Heart left ventricle (tissue), 16 donors: Measurements from ENCODE around the gene FMNL1. TPM values are rescaled to one million over a fixed set of nuclear protein-coding genes. Genes with fewer than 3 reads are reported as not detected.

ENCODE experiments used
- ATAC-seq, 4 donors: fragments of 200-7000 bp; cut with Tn5 transposase; one replicate each; pipeline ENCODE4 v1.9.1; 2020 to 2022; ENCODE audit warnings: moderate library complexity in 4 of 4, mild to moderate bottlenecking in 3 of 4, moderate number of reproducible peaks in 1 of 4
- DNase-seq, 5 donors: peaks; one replicate each; pipeline ENCODE4 v3.0.0-alpha.2; 2020
- H3K27ac ChIP-seq, 12 donors: fragments of 200-600 bp; sonication (generic) in 4 of 12; one replicate each; pipeline versions ENCODE4 v1.5.0 to v1.8.0; 2016 to 2022; ENCODE audit warnings: mild to moderate bottlenecking in 2 of 12
- H3K27me3 ChIP-seq, 9 donors: fragments of 200-600 bp; sonication (generic) in 2 of 9; one replicate each; pipeline versions ENCODE4 v1.5.1 to v1.8.0; 2016 to 2022; ENCODE audit warnings: mild to moderate bottlenecking in 3 of 9
- H3K36me3 ChIP-seq, 9 donors: fragments of 200-600 bp; sonication (generic) in 2 of 9; one replicate each; pipeline versions ENCODE4 v1.5.0 to v1.8.0; 2018 to 2022; ENCODE audit warnings: mild to moderate bottlenecking in 2 of 9
- H3K4me1 ChIP-seq, 12 donors: fragments of 200-600 bp; sonication (generic) in 4 of 12; one replicate each; pipeline versions ENCODE4 v1.5.0 to v1.8.0; 2016 to 2022; ENCODE audit warnings: mild to moderate bottlenecking in 3 of 12
- H3K4me3 ChIP-seq, 12 donors: fragments of 200-600 bp; sonication (generic) in 4 of 12; one replicate each; pipeline versions ENCODE4 v1.5.0 to v1.8.0; 2017 to 2022; ENCODE audit warnings: mild to moderate bottlenecking in 9 of 12, moderate library complexity in 4 of 12
- H3K9me3 ChIP-seq, 12 donors: fragments of 200-600 bp; sonication (generic) in 4 of 12; one replicate each; pipeline versions ENCODE4 v1.5.0 to v1.8.0; 2016 to 2022; ENCODE audit warnings: mild to moderate bottlenecking in 1 of 12
- POLR2A ChIP-seq, 2 donors: fragments of 450-650 bp; IDR thresholded peaks; one replicate each; pipeline ENCODE4 v1.6.1; 2017; ENCODE audit warnings: antibody characterized with exemption in 2 of 2, mild to moderate bottlenecking in 2 of 2, moderate library complexity in 2 of 2
- WGBS, 4 donors: extraction: QIAGEN DNeasy Blood & Tissue Kit in 2 of 4; methylation state at CpG; one replicate each; pipeline versions ENCODE4 v1.1.5 to v1.1.7; 2013 to 2018; 5-methylcytosine and 5-hydroxymethylcytosine counted together
- intact Hi-C, 10 donors: fragments of 100-400 bp; cut with DNase I; formaldehyde crosslinking; loops; one replicate each; pipeline versions ENCODE4 v1.11.1 to v1.14.2; 2022
- polyA plus RNA-seq, 2 donors: library from polyadenylated mRNA; stranded (reverse); fragments of 200-250 nt; gene quantifications; one replicate each; pipeline ENCODE4 v1.2.3, GENCODE V29; 2013
- total RNA-seq, 9 donors: library from RNA; depleted of rRNA in 2 of 9; stranded (reverse); fragments of >200 nt in 2 of 9; fragmentation: NEBNext Ultra II Directional in 3 of 9; extraction: Animal tissue kit (Norgen Biotek cat#: 25700) in 3 of 9; gene quantifications; one replicate each; pipeline versions ENCODE4 v1.1.0 to v1.2.4, GENCODE V29; 2016 to 2023
- TF ChIP-seq, protein P1 (sequence below), 12 donors: fragments of 200-600 bp; sonication (generic) in 4 of 12; IDR thresholded peaks; one replicate each; pipeline versions ENCODE4 v1.5.0 to v1.8.0; 2018 to 2022; ENCODE audit warnings: antibody characterized with exemption in 12 of 12, mild to moderate bottlenecking in 5 of 12
- donor health status: ischemic (EF 13 %, LVEDD 7.1; RV severe dilation, severe dysfunction).
- donor health status: healthy with polysubstance abuse.
- donor health status: DM: no; HTN: yes; CAD: no.
- donor health status: DM: no; HTN: no; CAD: no.
- donor health status: ischemic (EF 25% LVEDD 6.9; RV normal size, moderate dysfunction).
- donor health status: ischemic (EF 25% LVEDD 5.7; RV mildly dilated, moderate dysfunction).
- donor health status: healthy.
- donor health status: DM: yes; HTN: yes; CAD: no.
- donor health status: ischemic (EF 35%, LVEDD 5.7; RV mildly dilated, moderate dysfunction).
- donor health status: nonischemic (EF 11% LVEDD 7.7; RV severe dilation, severe dysfunction).
- donor health status: DM: yes; HTN: yes; CAD: no.
- donor health status: PGD.
- donor health status: ischemic (EF 29% LVEDD 5.4; RV normal size, mild dysfunction).
- donor health status: nonischemic (EF 23%, LVEDD 6.1; RV moderate dilation, normal function).

The FMNL1 gene
- total and polyA plus RNA-seq, 11 donors: 5.4 to 52.8 (median 8.7) TPM

DNA sequence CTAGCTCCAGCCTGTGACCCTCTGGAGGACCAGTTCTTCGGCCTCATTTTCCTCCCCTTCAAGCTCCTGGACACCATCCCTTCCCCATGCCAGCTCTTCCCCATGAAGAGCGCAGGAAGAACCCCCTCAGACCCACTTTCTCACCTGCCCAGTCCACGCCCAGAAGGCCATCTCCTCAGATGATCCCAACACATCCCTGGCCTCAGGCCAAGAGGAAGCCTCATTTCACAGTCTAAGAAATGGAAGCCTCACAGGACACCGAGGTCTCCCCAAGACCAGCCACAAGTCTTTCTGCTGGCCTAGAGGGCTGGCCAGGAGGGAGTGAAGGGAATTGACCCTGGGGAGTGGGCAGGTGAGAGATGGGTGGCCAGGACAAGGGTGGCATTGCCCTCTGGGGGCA is 32.2 kb downstream of the FMNL1 start:
- no peaks in the 10 kb centered on the region for H3K27me3 ChIP-seq
- H3K4me1 ChIP-seq: peaks cover 0 to 13% (median 0%) of the 10 kb centered on the region in 12 donors
- H3K9me3 ChIP-seq: no peaks in the 10 kb centered on the region
- 94 to 98% (median 95%) methylated on average over 4 of the region's 4 CpGs for whole genome bisulfite sequencing, 4 donors
- no peak overlapping the region for H3K4me3 ChIP-seq
- H3K27ac ChIP-seq: no peak overlapping the region
- no peak for ATAC-seq
- no peaks in the 10 kb centered on the region for H3K36me3 ChIP-seq
- no peak for TF ChIP-seq POLR2A (IDR thresholded peaks at IDR 0.05)
- TF ChIP-seq, protein P1, sequence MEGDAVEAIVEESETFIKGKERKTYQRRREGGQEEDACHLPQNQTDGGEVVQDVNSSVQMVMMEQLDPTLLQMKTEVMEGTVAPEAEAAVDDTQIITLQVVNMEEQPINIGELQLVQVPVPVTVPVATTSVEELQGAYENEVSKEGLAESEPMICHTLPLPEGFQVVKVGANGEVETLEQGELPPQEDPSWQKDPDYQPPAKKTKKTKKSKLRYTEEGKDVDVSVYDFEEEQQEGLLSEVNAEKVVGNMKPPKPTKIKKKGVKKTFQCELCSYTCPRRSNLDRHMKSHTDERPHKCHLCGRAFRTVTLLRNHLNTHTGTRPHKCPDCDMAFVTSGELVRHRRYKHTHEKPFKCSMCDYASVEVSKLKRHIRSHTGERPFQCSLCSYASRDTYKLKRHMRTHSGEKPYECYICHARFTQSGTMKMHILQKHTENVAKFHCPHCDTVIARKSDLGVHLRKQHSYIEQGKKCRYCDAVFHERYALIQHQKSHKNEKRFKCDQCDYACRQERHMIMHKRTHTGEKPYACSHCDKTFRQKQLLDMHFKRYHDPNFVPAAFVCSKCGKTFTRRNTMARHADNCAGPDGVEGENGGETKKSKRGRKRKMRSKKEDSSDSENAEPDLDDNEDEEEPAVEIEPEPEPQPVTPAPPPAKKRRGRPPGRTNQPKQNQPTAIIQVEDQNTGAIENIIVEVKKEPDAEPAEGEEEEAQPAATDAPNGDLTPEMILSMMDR (IDR thresholded peaks at IDR 0.05): no peak
- DNase-seq: no peak
- intact Hi-C loops: no loop called here

DNA sequence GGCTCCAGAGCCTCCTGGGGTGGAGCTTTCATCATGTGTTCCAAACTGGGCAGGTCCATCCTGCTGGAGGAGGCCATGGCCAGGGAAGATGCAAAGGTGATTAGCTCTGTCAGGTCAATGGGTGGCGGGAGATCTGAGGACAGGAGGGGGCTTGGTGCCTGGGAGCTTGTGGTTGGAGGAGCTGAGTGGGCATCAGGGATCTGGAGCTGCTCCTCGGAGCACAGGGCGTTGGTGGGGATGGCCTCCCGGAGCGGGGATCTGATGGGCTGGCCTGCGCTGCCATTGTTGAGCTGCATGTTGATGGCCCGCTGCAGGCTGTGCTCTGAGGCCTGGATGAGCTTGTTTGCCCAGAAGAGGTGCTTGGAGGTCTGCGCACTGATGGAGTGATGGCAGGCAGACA is 33.7 kb downstream of the FMNL1 start:
- TF ChIP-seq, protein P1 (IDR thresholded peaks at IDR 0.05): no peak
- no peak for TF ChIP-seq POLR2A (IDR thresholded peaks at IDR 0.05)
- no peak overlapping the region for H3K4me3 ChIP-seq
- ATAC-seq: no peak
- intact Hi-C loops: no loop called here
- H3K9me3 ChIP-seq: no peaks in the 10 kb centered on the region
- 89 to 98% (median 96%) methylated on average over 4 to 8 of the region's 8 CpGs for WGBS, 4 donors
- DNase-seq: no peak
- H3K27ac ChIP-seq: no peak overlapping the region
- H3K27me3 ChIP-seq: no peaks in the 10 kb centered on the region
- no peaks in the 10 kb centered on the region for H3K36me3 ChIP-seq
- peaks cover 0 to 13% (median 0%) of the 10 kb centered on the region in 12 donors for H3K4me1 ChIP-seq

DNA sequence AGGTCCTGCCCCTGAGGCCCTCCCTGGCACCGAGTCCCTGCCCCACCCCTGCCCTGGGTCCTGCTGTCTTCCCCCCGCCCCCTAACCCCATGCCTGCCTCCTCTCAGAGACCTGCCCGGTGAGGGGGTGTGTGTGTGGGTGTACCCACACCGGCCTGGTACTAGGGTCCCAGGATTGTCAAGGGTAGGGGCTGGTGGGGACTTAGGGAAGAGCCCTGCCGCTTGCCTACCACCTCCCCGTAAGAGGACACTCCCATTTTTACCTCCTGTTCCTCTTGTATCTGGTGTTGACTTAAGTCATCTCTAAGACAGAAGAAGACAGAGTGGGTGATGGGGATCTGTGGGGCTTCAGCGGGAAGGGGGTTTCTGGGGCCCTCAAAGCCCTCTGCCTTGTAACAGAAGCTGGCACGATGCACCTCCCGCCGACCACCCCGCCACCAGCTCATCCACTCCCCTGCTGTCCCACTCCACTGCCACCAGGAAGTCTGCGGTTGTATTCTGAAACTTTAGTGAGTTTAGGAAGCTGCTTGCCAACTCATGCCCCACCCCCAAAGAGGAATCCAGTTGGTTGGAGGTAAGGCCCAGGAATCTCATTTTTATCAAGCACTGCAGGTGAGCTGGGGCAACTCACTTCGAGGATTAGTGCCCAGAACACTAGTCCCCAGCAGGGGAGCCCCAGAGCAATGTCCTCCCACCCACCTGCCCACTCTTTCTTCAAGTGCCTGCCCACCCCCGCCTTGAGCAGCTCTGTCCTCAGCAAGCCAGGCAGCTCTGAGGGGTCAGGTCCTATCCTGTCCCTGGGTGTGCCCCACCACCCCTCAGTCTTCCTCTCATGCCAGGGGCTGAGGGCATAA is 34.7 kb downstream of the FMNL1 start:
- H3K27ac ChIP-seq: no peak overlapping the region
- peaks cover 0 to 17% (median 7%) of the 10 kb centered on the region in 12 donors for H3K4me1 ChIP-seq
- no peaks in the 10 kb centered on the region for H3K9me3 ChIP-seq
- H3K4me3 ChIP-seq: no peak overlapping the region
- H3K27me3 ChIP-seq: no peaks in the 10 kb centered on the region
- 86 to 91% (median 88%) methylated on average over 10 to 14 of the region's 14 CpGs for WGBS, 4 donors
- intact Hi-C loops: no loop called here
- H3K36me3 ChIP-seq: no peaks in the 10 kb centered on the region
- no peak for TF ChIP-seq POLR2A (IDR thresholded peaks at IDR 0.05)
- TF ChIP-seq, protein P1 (IDR thresholded peaks at IDR 0.05): no peak
- DNase-seq: no peak
- no peak for ATAC-seq

DNA sequence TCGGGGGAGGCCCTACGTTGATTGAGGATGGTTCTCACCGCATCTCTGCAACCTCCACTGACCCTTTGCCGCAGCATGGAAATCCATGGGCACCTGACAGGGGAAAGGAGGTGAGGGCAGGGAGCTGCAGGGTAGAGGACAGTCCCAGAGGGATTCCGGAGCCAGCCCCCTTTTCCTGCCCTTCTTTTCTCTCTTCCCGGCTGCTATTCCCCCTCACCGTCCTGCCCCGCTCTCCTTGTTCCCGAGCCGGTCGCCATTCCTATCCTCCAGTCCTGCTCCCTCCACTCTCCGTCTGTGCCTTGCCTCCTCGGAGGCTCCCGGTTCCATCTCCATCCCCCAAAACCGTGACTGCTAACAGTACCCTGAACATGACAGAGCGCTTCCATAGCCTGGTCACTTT is 35.4 kb downstream of the FMNL1 start:
- no peaks in the 10 kb centered on the region for H3K36me3 ChIP-seq
- ATAC-seq (no peak), DNase-seq (no peak)
- no peaks in the 10 kb centered on the region for H3K9me3 ChIP-seq
- no peak overlapping the region for H3K27ac ChIP-seq
- no peaks in the 10 kb centered on the region for H3K27me3 ChIP-seq
- H3K4me1 ChIP-seq: peaks cover 0 to 23% (median 14%) of the 10 kb centered on the region in 12 donors
- no peak overlapping the region for H3K4me3 ChIP-seq
- intact Hi-C loops: no loop called here
- 74 to 81% (median 78%) methylated on average over 16 of the region's 16 CpGs for WGBS, 4 donors
- TF ChIP-seq POLR2A (IDR thresholded peaks at IDR 0.05): no peak
